Epithelial cell of proximal tubule (primary cell): ENCODE data around the gene MSH3. TPM values are rescaled to one million over a fixed set of nuclear protein-coding genes. Genes with fewer than 3 reads are reported as not detected.

Experiments
- DNase-seq: peaks from one replicate; pipeline ENCODE4 v3.0.0-alpha.2; 2011; ENCODE audit warnings: low read depth
- H3K4me3 ChIP-seq: 2 replicates; pipeline ENCODE4 v1.5.1; 2011; ENCODE audit warnings: low read depth, mild to moderate bottlenecking, low read length
- total RNA-seq: library from RNA; depleted of rRNA; stranded (reverse); fragments of >200 nt; gene quantifications from 2 replicates; pipeline ENCODE4 v1.2.3, GENCODE V29; 2015
- TF ChIP-seq, protein P1 (sequence below): conservative IDR thresholded peaks from 2 replicates; pipeline ENCODE4 v1.5.1; 2012; ENCODE audit warnings: low read depth, mild to moderate bottlenecking, low read length

MSH3 gene
- total RNA-seq, 1 donor from 2014 or later: 8.8 TPM

GRCh38 chr5:80763873-80764647 lies 109.6 kb downstream of the MSH3 start:
- no peak overlapping the region for H3K4me3 ChIP-seq
- TF ChIP-seq, protein P1, sequence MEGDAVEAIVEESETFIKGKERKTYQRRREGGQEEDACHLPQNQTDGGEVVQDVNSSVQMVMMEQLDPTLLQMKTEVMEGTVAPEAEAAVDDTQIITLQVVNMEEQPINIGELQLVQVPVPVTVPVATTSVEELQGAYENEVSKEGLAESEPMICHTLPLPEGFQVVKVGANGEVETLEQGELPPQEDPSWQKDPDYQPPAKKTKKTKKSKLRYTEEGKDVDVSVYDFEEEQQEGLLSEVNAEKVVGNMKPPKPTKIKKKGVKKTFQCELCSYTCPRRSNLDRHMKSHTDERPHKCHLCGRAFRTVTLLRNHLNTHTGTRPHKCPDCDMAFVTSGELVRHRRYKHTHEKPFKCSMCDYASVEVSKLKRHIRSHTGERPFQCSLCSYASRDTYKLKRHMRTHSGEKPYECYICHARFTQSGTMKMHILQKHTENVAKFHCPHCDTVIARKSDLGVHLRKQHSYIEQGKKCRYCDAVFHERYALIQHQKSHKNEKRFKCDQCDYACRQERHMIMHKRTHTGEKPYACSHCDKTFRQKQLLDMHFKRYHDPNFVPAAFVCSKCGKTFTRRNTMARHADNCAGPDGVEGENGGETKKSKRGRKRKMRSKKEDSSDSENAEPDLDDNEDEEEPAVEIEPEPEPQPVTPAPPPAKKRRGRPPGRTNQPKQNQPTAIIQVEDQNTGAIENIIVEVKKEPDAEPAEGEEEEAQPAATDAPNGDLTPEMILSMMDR: no peak
- DNase-seq: no peak

- TF ChIP-seq, protein P1: no peak
- H3K4me3 ChIP-seq: no peak overlapping the region
- DNase-seq: no peak
Measured at GRCh38 chr5:80764786-80765185, 110.3 kb downstream of the MSH3 start.

- no peak overlapping the region for H3K4me3 ChIP-seq
- TF ChIP-seq, protein P1: no peak
- no peak for DNase-seq
Measured at GRCh38 chr5:80777347-80778287, 123.2 kb downstream of the MSH3 start.

GRCh38 chr5:80780024-80780423 lies 125.6 kb downstream of the MSH3 start:
- DNase-seq: no peak
- no peak overlapping the region for H3K4me3 ChIP-seq
- TF ChIP-seq, protein P1: no peak

DNA sequence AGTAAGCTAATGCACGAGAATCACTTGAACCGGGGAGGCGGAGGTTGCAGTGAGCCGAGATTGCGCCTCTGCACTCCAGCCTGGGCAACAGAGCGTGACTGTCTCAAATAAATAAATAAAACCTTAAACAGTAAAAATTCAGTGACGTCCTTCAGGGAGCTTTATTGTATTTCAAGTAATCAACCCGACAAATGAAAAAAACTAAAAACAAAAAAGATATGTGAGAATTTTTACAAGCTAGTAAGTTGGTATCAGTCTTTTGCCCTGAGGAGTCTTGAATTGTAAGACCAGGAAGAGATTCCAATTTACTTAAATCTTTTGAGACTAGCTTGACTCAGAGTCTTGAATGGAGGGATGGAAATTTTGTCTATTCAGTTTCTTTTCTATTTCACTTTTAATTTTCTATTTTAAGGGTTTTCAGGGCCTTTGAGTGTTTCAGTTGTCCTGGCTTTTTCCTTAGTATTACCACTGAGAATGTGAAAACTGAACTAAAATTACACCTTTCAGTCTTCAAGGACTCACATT lies 126.4 kb downstream of the MSH3 start:
- TF ChIP-seq, protein P1: no peak
- no peak overlapping the region for H3K4me3 ChIP-seq
- no peak for DNase-seq

DNA sequence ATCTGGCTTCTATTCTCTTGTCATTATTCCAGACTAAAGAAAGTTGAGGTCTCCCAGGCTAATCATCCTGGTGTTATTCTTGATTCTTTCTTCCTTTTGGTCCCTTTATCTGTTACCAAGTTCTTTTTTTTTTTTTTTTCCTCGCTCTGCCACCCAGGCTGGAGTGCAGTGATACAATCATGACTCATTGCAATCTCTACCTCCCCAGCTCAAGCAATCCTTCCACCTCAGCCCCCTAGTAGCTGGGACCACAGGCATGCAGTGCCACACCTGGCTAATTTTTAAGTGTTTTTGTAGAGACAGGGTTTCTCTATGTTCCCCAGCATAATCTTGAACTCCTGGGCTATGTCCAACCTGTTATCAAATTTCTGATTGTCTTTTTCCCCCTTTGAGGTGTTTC lies 126.9 kb downstream of the MSH3 start:
- peak; percentile 82 for DNase-seq
- TF ChIP-seq, protein P1: no peak
- no peak overlapping the region for H3K4me3 ChIP-seq
